SK-N-MC (cell line): ENCODE measurements around the gene GRAMD1B.

Source experiments
- EZH2 ChIP-seq: fragments of 200-600 bp; sonication (generic); IDR thresholded peaks from one replicate; pipeline ENCODE4 v1.6.1; 2017; ENCODE audit warnings: antibody characterized with exemption
- FOXP2 ChIP-seq: optimal IDR thresholded peaks from 2 replicates; pipeline ENCODE3; 2011; ENCODE audit warnings: mild to moderate bottlenecking, moderate library complexity; ENCODE audit not compliant: insufficient read depth; ENCODE audit errors: extremely low read length, control extremely low read depth
- POLR2AphosphoS5 ChIP-seq: IDR thresholded peaks from 2 replicates; pipeline ENCODE4 v1.6.1; 2012; ENCODE audit warnings: mild to moderate bottlenecking, low read depth, low read length, borderline replicate concordance

DNA sequence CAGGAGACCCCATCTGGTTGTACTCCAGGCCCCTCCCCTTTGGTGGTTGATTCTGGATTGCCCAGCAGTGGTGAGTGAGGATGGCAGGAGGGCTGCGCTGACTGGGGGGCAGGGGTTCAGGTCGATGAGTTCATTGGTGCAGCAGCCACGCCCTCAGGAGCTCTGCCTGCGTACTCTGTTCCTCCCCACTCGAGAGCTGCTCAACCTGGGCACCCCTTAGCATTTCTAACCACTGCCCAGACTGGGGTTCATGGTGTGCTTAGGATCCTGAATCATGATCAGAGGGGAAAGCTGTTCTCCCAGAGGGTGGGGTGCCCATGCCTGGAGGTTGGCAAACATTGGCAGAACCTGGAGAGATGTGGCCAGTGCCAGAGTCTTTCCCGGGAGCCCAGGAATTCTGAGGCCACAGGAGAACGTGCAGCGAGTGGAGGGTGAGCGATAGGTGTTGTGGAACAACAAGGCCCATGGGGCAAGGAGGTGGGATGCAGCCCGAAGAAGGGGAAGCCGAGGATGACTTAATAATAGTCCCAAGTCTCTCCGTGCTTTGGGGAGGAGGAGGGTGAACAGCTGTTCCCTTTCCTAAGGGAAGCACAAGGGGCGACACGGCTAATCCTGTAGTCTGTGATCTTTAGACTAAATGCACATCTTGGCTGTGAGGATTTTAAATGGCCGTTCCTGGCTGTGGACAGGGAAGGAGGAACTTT, 148.9 kb downstream of the GRAMD1B start:
- no peak for TF ChIP-seq POLR2AphosphoS5
- TF ChIP-seq EZH2 = no peak
- TF ChIP-seq FOXP2 = no peak
